GM12878 (cell line): ENCODE data around the gene TTI1. TPM values are rescaled to one million over a fixed set of nuclear protein-coding genes. Genes with fewer than 3 reads are reported as not detected.

Experiments
- ATAC-seq: fragments of 200-7000 bp; cut with Tn5 transposase; 3 replicates; pipeline ENCODE4 v1.9.1; 2020; ENCODE audit warnings: mild to moderate bottlenecking, moderate library complexity
- BruUV-seq: library from RNA; stranded (reverse); fragments of 400-500 nt; replicated peaks from 2 replicates; lab custom pipeline; 2021; lab: Mats Ljungman, UMichigan
- CTCF ChIA-PET: fragments of 300-600 bp; sonication (Branson Sonifier 250); formaldehyde crosslinking; extraction: SDS; loops from one replicate; lab custom pipeline; 2021; ENCODE audit warnings: inconsistent platforms; lab: Yijun Ruan, JAX
- POLR2A ChIA-PET: fragments of 350-600 bp; formaldehyde crosslinking; extraction: SDS; loops from one replicate; lab custom pipeline; 2021; ENCODE audit warnings: inconsistent platforms; lab: Charles Lee
- RAD21 ChIA-PET: fragments of 300-600 bp; sonication (Branson Sonifier 250); formaldehyde crosslinking; loops from one replicate; lab custom pipeline; 2023; ENCODE audit warnings: antibody characterized with exemption; ENCODE audit not compliant: unreplicated experiment; lab: Charles Lee
- SMC1A ChIA-PET: fragments of 300-600 bp; sonication (Branson Sonifier 250); formaldehyde crosslinking; loops from one replicate; lab custom pipeline; 2023; ENCODE audit not compliant: unreplicated experiment, uncharacterized antibody; lab: Charles Lee
- DNase-seq: peaks from one replicate; pipeline ENCODE4 v3.0.0-alpha.2; 2011; ENCODE audit warnings: low read depth, low spot score
- FAIRE-seq: peaks from 3 replicates; lab custom pipeline; 2011; peaks lifted over from hg19 to GRCh38; lab: Jason Lieb, UNC
- H2AFZ ChIP-seq: 2 replicates; pipeline ENCODE4 v1.6.0; 2011; ENCODE audit warnings: low read depth, low read length, control low read depth; ENCODE audit not compliant: control insufficient read depth
- H3K27ac ChIP-seq: 2 replicates; pipeline ENCODE4 v1.5.1; 2011; ENCODE audit warnings: control low read depth; ENCODE audit not compliant: control insufficient read depth, insufficient read depth
- H3K27me3 ChIP-seq, 2 experiments: replicated peaks in 1 of 2; 2 replicates each; pipeline versions ENCODE4 v1.6.0 to v1.6.1; 2011; ENCODE audit warnings: low read length in 1 of 2; ENCODE audit not compliant: control insufficient read depth in 2 of 2, insufficient read depth in 2 of 2
- H3K36me3 ChIP-seq, 2 experiments: 2 replicates each; pipeline ENCODE4 v1.5.1; 2011; ENCODE audit warnings: low read length in 1 of 2; ENCODE audit not compliant: control insufficient read depth in 2 of 2, insufficient read depth in 2 of 2
- H3K4me1 ChIP-seq: 2 replicates; pipeline ENCODE4 v1.6.1; 2011; ENCODE audit warnings: mild to moderate bottlenecking, low read length, moderate library complexity, mixed read lengths; ENCODE audit not compliant: control insufficient read depth, insufficient read depth
- H3K4me2 ChIP-seq: 2 replicates; pipeline ENCODE4 v1.6.0; 2011; ENCODE audit warnings: control low read depth; ENCODE audit not compliant: control insufficient read depth, insufficient read depth
- H3K4me3 ChIP-seq: fragments of 200-600 bp; sonication (generic); 2 replicates; pipeline ENCODE4 v1.5.1; 2016
- H3K79me2 ChIP-seq: 2 replicates; pipeline ENCODE4 v1.6.0; 2011; ENCODE audit warnings: low read length; ENCODE audit not compliant: control insufficient read depth, insufficient read depth
- H3K9ac ChIP-seq: 2 replicates; pipeline ENCODE4 v1.8.0; 2011; ENCODE audit warnings: low read length, control low read depth, mixed read lengths; ENCODE audit not compliant: control insufficient read depth, insufficient read depth
- H3K9me3 ChIP-seq: replicated peaks from 3 replicates; pipeline ENCODE4 v1.5.1; 2011; ENCODE audit warnings: mild to moderate bottlenecking, low read length; ENCODE audit not compliant: control insufficient read depth, insufficient read depth
- H4K20me1 ChIP-seq: 2 replicates; pipeline ENCODE4 v1.6.0; 2011; ENCODE audit not compliant: control insufficient read depth, insufficient read depth
- CEBPZ ChIP-seq: fragments of 150-350 bp; IDR thresholded peaks from 2 replicates; pipeline ENCODE4 v1.6.1; 2016; ENCODE audit warnings: low read depth, low read length
- IKZF1 ChIP-seq: fragments of 450-650 bp; conservative IDR thresholded peaks from 2 replicates; pipeline ENCODE4 v1.6.1; 2017; ENCODE audit warnings: antibody characterized with exemption, mild to moderate bottlenecking
- IKZF2 ChIP-seq, 2 experiments: fragments of 450-650 bp; IDR thresholded peaks; 2 replicates each; pipeline ENCODE4 v1.6.1; 2017; ENCODE audit warnings: mild to moderate bottlenecking in 2 of 2, moderate library complexity in 2 of 2
- MAX ChIP-seq: IDR thresholded peaks from 2 replicates; pipeline ENCODE4 v1.6.1; 2012; ENCODE audit warnings: low read depth, low read length, improper control_type of control experiment
- NFIC ChIP-seq: IDR thresholded peaks from 2 replicates; pipeline ENCODE4 v1.6.1; 2012; ENCODE audit warnings: low read depth, mild to moderate bottlenecking, inconsistent platforms, low read length, moderate library complexity
- NFXL1 ChIP-seq: fragments of 450-650 bp; IDR thresholded peaks from 2 replicates; pipeline ENCODE4 v1.6.1; 2017; ENCODE audit warnings: antibody characterized with exemption, mild to moderate bottlenecking, borderline replicate concordance
- NKRF ChIP-seq: fragments of 450-650 bp; conservative IDR thresholded peaks from 2 replicates; pipeline ENCODE4 v1.6.1; 2017; ENCODE audit warnings: mild to moderate bottlenecking, moderate library complexity
- NR2C2 ChIP-seq: IDR thresholded peaks from 2 replicates; pipeline ENCODE4 v1.6.1; 2011; ENCODE audit warnings: borderline replicate concordance, low read depth; ENCODE audit not compliant: control insufficient read depth, insufficient read length
- PAX8 ChIP-seq: fragments of 450-650 bp; IDR thresholded peaks from 2 replicates; pipeline ENCODE4 v1.6.1; 2017; ENCODE audit warnings: mild to moderate bottlenecking, moderate library complexity
- RAD21 ChIP-seq: IDR thresholded peaks from 2 replicates; pipeline ENCODE4 v1.6.1; 2011; ENCODE audit warnings: mild to moderate bottlenecking, low read depth, low read length, moderate library complexity; ENCODE audit not compliant: insufficient read depth
- RCOR1 ChIP-seq: conservative IDR thresholded peaks from 2 replicates; pipeline ENCODE4 v1.6.1; 2012; ENCODE audit warnings: low read depth, low read length, improper control_type of control experiment
- SREBF1 ChIP-seq: IDR thresholded peaks from 2 replicates; pipeline ENCODE4 v1.6.1; 2012; ENCODE audit warnings: mild to moderate bottlenecking, low read length
- TBL1XR1 ChIP-seq: IDR thresholded peaks from 2 replicates; pipeline ENCODE4 v1.6.1; 2012; ENCODE audit warnings: low read depth, low read length, improper control_type of control experiment
- WRNIP1 ChIP-seq: IDR thresholded peaks from 2 replicates; pipeline ENCODE4 v1.6.1; 2011; ENCODE audit warnings: low read depth, low read length, improper control_type of control experiment, borderline replicate concordance
- ZNF687 ChIP-seq: fragments of 450-650 bp; IDR thresholded peaks from 2 replicates; pipeline ENCODE4 v1.6.1; 2017; ENCODE audit warnings: mild to moderate bottlenecking, moderate library complexity
- WGBS: methylation state at CpG from one replicate; pipeline ENCODE4 v1.1.6; 2016; ENCODE audit warnings: low lambda C conversion rate; ENCODE audit not compliant: insufficient replicate concordance, insufficient coverage; ENCODE audit errors: missing lambda C conversion rate; 5-methylcytosine and 5-hydroxymethylcytosine counted together
- in situ Hi-C: fragments of 300-500 bp; cut with MboI; formaldehyde crosslinking; loops from 9 replicates; pipeline ENCODE4 v1.14.3; 2018; ENCODE audit warnings: mixed read lengths
- intact Hi-C: fragments of 100-400 bp; cut with micrococcal nuclease; formaldehyde crosslinking; loops from one replicate; pipeline ENCODE4 v1.14.2; 2022; ENCODE audit not compliant: unreplicated experiment
- polyA plus RNA-seq, 11 experiments: library from polyadenylated mRNA; depleted of rRNA in 4 of 11; unstranded in 6 of 11; stranded (reverse) in 5 of 11; fragments of >200 nt; fragmentation: Nextera tagmentation in 4 of 11; fragmentation: Illumina TruSeq in 1 of 11; extraction: Ambion mirVana in 4 of 11; extraction: Trizol in 1 of 11; gene quantifications; 1 replicate in 1 of 11; 2 replicates in 10 of 11; pipeline versions ENCODE4 v1.2.1 to v1.2.3, GENCODE V29; 2011 to 2016; ENCODE audit warnings: inconsistent platforms in 2 of 11, missing spikeins in 2 of 11, low read depth in 1 of 11
- total RNA-seq, 4 experiments: library from RNA; depleted of rRNA in 3 of 4; stranded (reverse); fragments of >200 nt in 3 of 4; fragmentation: Illumina TruSeq in 1 of 4; extraction: Trizol in 1 of 4; gene quantifications; 2 replicates each; pipeline versions ENCODE4 v1.2.1 to v1.2.3, GENCODE V29; 2013 to 2021

Gene TTI1
- total and polyA plus RNA-seq, 10 of the 15 experiments (the other 5 are each of a cell fraction or from before 2014, with no cell fraction given), result 5.3 to 44.6 (median 24.9) TPM

GRCh38 chr20:37987602-37988290, 45.5 kb downstream of the TTI1 start:
- H3K27ac ChIP-seq, result no peak overlapping the region
- H2AFZ ChIP-seq, result no peak overlapping the region
- peaks cover 0 to 2% of the 10 kb centered on the region in 2 experiments; a peak in 3 of 4 replicates for H3K36me3 ChIP-seq
- no peaks in the 10 kb centered on the region for H3K79me2 ChIP-seq
- H3K9ac ChIP-seq, result no peak overlapping the region
- no peak overlapping the region for H3K4me3 ChIP-seq
- no peaks in the 10 kb centered on the region for H3K27me3 ChIP-seq
- FAIRE-seq (no peak), DNase-seq (no peak), ATAC-seq (no peak)
- ChIA-PET RAD21 (no interaction called here), POLR2A (no interaction called here), CTCF (no interaction called here), SMC1A (interaction anchor here (0.9 kb wide), 1 partner anchor 15 kb away, joined by 3 read pairs; no protein-coding TSS in a partner anchor)
- no peak overlapping the region for H3K4me2 ChIP-seq
- 98% methylated on average over 12 of the region's 12 CpGs for WGBS
- no peaks in the 10 kb centered on the region for H4K20me1 ChIP-seq
- peaks cover 32% of the 10 kb centered on the region for H3K4me1 ChIP-seq
- no TSS peak for BruUV-seq
- intact Hi-C loops, result no loop called here
- in situ Hi-C loops, result no loop called here
- no peaks in the 10 kb centered on the region for H3K9me3 ChIP-seq
- no peak for TF ChIP-seq IKZF1
- TF ChIP-seq ZNF687, result no peak
- TF ChIP-seq TBL1XR1, result no peak
- no peak for TF ChIP-seq RCOR1
- TF ChIP-seq NFIC, result no peak
- TF ChIP-seq MAX, result no peak
- no peak for TF ChIP-seq NR2C2
- no peak for TF ChIP-seq SREBF1
- no peak for TF ChIP-seq NKRF
- no peak for TF ChIP-seq NFXL1
- no peak for TF ChIP-seq WRNIP1
- no peak for TF ChIP-seq RAD21
- no peak for TF ChIP-seq IKZF2 (IDR thresholded peaks at IDR 0.05)
- no peak for TF ChIP-seq CEBPZ
- TF ChIP-seq PAX8, result no peak
